ENCODE measurements around the gene TTC7B.
"Not testable (repeated sequence)": the region's sequence is repeated elsewhere in the genome, so short reads cannot be mapped to it uniquely, and the experiment has no call there.

DNA sequence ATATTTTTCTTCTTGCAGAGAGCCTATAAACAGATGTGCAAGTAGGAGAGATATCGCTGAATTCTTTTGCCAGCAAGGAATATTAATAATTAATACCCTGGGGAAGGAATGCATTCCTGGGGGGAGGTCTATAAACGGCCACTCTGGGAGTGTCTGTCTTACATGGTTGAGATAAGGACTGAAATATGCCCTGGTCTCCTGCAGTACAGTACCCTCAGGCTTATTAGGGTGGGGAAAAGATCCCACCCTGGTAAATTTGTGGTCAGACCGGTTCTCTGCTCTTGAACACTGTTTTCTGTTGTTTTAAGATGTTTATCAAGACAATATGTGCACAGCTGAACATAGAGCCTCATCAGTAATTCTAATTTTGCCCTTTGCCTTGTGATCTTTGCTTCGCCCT, 7.3 kb upstream of the TTC7B start:
- TF ChIP-seq, protein P1, sequence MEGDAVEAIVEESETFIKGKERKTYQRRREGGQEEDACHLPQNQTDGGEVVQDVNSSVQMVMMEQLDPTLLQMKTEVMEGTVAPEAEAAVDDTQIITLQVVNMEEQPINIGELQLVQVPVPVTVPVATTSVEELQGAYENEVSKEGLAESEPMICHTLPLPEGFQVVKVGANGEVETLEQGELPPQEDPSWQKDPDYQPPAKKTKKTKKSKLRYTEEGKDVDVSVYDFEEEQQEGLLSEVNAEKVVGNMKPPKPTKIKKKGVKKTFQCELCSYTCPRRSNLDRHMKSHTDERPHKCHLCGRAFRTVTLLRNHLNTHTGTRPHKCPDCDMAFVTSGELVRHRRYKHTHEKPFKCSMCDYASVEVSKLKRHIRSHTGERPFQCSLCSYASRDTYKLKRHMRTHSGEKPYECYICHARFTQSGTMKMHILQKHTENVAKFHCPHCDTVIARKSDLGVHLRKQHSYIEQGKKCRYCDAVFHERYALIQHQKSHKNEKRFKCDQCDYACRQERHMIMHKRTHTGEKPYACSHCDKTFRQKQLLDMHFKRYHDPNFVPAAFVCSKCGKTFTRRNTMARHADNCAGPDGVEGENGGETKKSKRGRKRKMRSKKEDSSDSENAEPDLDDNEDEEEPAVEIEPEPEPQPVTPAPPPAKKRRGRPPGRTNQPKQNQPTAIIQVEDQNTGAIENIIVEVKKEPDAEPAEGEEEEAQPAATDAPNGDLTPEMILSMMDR (IDR thresholded peaks at IDR 0.05; ENCODE audit: poor library complexity, severe bottlenecking), result not testable (repeated sequence)
- TF ChIP-seq TAF1 (IDR thresholded peaks at IDR 0.05; ENCODE audit: low read depth); EZH2 (IDR thresholded peaks at IDR 0.05; ENCODE audit: borderline replicate concordance, insufficient read depth, low read length, poor library complexity, severe bottlenecking); POLR2AphosphoS5 (IDR thresholded peaks at IDR 0.05); SMC3 (conservative IDR thresholded peaks at IDR 0.05; ENCODE audit: poor library complexity): not testable (repeated sequence)
